Lower leg skin (tissue), 4 donors: ENCODE measurements around the gene C4orf51. TPM values are rescaled to one million over a fixed set of nuclear protein-coding genes. Genes with fewer than 3 reads are reported as not detected.

Source experiments
- DNase-seq, 2 donors: peaks; one replicate each; pipeline ENCODE4 v3.0.0-alpha.2; 2019; ENCODE audit warnings: low spot score in 2 of 2
- H3K4me3 ChIP-seq: fragments of 200-600 bp; sonication (generic); 2 replicates; pipeline ENCODE4 v1.5.1; 2017; ENCODE audit warnings: mild to moderate bottlenecking, low read depth; ENCODE audit not compliant: poor library complexity, severe bottlenecking
- CTCF ChIP-seq, 3 donors: fragments of 450-650 bp; IDR thresholded peaks; one replicate each; pipeline ENCODE4 v1.5.1; 2016; ENCODE audit warnings: antibody characterized with exemption in 3 of 3, mild to moderate bottlenecking in 3 of 3, moderate library complexity in 2 of 3
- POLR2A ChIP-seq, 2 donors: fragments of 450-650 bp; IDR thresholded peaks; one replicate each; pipeline ENCODE4 v1.6.1; 2016 to 2017; ENCODE audit warnings: antibody characterized with exemption in 2 of 2, mild to moderate bottlenecking in 1 of 2, moderate library complexity in 1 of 2
- WGBS, 2 donors: methylation state at CpG; one replicate each; pipeline ENCODE4 v1.1.5; 2018; 5-methylcytosine and 5-hydroxymethylcytosine counted together
- intact Hi-C: fragments of 100-400 bp; cut with DNase I; formaldehyde crosslinking; loops from one replicate; pipeline ENCODE4 v1.15.0; 2023; ENCODE audit warnings: low total_unique reads
- total RNA-seq, 4 donors: library from RNA; depleted of rRNA; stranded (reverse); fragments of >200 nt; gene quantifications; one replicate each; pipeline ENCODE4 v1.1.0, GENCODE V29; 2016

Gene C4orf51
- total RNA-seq, 4 donors from 2014 or later: not detected

DNA sequence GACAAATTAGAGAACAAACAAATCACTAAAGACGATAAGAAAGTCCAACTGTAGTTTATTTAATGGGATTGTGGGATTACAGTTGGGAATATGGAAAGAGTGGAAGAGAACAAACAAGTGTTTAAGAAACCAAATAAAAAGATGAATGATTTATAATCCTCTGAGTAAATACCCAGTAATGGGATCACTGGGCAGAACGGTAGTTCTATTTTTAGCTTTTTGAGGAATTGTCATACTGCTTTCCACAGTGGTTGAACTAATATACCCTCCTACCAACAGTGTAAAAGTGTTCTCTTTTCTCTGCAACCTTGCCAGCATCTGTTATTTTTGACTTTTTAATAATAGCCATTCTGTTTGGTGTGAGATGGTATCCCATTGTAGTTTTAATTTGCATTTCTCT is 15.0 kb downstream of the C4orf51 start:
- no peak for DNase-seq
- no peak overlapping the region for H3K4me3 ChIP-seq
- WGBS, 2 donors: 42 to 53% methylated on average over 2 of the region's 2 CpGs
- intact Hi-C loops: no loop called here
- TF ChIP-seq CTCF (IDR thresholded peaks at IDR 0.05) (no peak), POLR2A (IDR thresholded peaks at IDR 0.05) (no peak)

DNA sequence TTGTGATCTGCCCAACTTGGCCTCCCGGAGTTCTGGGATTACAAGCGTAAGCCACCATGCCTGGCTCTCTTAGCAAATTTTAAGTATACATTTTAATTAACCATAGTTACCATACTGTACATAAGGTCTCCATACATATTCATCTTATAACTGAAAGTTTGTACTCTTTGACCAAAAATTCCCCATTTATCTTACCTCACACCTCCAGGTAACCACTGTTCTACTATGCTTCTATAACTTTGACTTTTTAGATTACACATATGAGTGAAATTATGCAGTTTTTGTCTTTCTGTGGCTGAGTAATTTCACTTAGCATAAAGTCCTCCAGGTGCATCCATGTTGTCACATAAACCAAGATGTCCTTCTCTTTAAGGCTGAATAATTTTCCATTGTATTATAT is 17.4 kb downstream of the C4orf51 start:
- 93 to 96% methylated on average over 2 of the region's 2 CpGs for WGBS, 2 donors
- H3K4me3 ChIP-seq: no peak overlapping the region
- intact Hi-C loops: no loop called here
- DNase-seq: no peak
- TF ChIP-seq POLR2A (IDR thresholded peaks at IDR 0.05) (no peak), CTCF (IDR thresholded peaks at IDR 0.05) (no peak)

DNA sequence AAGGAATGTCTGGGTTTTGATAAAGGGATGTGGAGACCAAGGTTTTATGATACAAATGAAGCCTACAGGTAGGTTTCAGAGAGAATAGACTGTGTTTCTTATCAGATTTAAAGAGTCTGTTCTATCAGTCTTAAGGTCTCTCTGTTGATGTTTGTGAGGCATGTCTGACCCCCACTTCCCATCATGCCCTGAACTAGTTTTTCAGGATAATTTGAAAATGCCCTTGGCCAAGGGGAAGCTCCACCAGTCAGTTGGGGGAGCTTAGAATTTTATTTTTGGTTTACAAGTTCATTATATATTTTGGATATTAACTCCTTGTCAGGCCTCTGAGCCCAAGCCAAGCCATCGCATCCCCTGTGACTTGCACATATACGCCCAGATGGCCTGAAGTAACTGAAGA is 18.6 kb downstream of the C4orf51 start:
- intact Hi-C loops: no loop called here
- no peak for TF ChIP-seq POLR2A (IDR thresholded peaks at IDR 0.05)
- no peak for TF ChIP-seq CTCF (IDR thresholded peaks at IDR 0.05)
- 81 to 90% methylated on average over 2 of the region's 2 CpGs for WGBS, 2 donors
- H3K4me3 ChIP-seq: no peak overlapping the region
- DNase-seq: no peak

DNA sequence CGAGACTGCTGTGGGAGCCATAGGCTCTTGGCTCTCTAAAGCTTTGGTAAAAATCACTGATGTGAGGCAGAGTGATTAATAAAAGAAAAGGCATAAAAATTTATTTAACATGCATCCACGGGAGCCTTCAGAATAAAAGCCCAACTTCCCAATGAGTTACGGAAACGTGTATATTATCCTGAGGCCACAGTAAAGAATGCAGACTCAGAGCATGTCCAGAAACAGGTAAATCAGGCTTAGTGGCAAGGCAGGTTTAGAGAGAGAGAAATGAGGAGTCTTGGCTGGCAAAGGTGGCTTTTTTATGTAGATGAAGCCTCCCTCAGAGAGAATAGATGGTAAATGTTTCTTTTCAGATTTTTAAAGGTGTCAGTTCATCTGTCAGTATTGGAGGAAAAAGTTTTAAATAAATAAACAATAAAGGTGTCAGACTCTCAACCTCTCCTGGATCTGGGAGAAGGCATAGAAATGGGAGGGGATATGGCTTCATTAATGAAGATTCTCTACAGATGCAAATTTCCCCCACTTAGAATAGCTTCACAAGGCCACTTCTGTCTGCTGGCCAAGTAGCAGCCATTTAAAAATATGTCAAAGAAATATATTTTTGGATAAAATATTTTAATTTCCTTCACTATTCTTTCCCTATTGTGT is 24.0 kb downstream of the C4orf51 start:
- H3K4me3 ChIP-seq: no peak overlapping the region
- 41 to 42% methylated on average over 4 of the region's 4 CpGs for WGBS, 2 donors
- intact Hi-C loops: no loop called here
- TF ChIP-seq CTCF (IDR thresholded peaks at IDR 0.05): no peak
- TF ChIP-seq POLR2A (IDR thresholded peaks at IDR 0.05): no peak
- DNase-seq: no peak

GRCh38 chr4:145709336-145709735 is 29.4 kb downstream of the C4orf51 start:
- intact Hi-C loops: no loop called here
- TF ChIP-seq CTCF (IDR thresholded peaks at IDR 0.05) (no peak), POLR2A (IDR thresholded peaks at IDR 0.05) (no peak)
- 36 to 42% methylated on average over 1 of the region's 1 CpG for WGBS, 2 donors
- H3K4me3 ChIP-seq: no peak overlapping the region
- no peak for DNase-seq

- TF ChIP-seq POLR2A (IDR thresholded peaks at IDR 0.05) (no peak), CTCF (IDR thresholded peaks at IDR 0.05) (no peak)
- no peak overlapping the region for H3K4me3 ChIP-seq
- intact Hi-C loops: no loop called here
- 51 to 60% methylated on average over 3 of the region's 3 CpGs for WGBS, 2 donors
- no peak for DNase-seq
These were observed 29.9 kb downstream of the C4orf51 start for GRCh38 chr4:145709843-145710242.
